Adrenal gland (tissue), 12 donors: ENCODE results near the gene SARNP. TPM values are rescaled to one million over a fixed set of nuclear protein-coding genes. Genes with fewer than 3 reads are reported as not detected.

Source experiments
- DNase-seq, 7 donors: peaks; one replicate each; pipeline ENCODE4 v3.0.0-alpha.2; 2019 to 2020
- H3K27ac ChIP-seq, 5 donors: fragments of 200-600 bp; sonication (generic) in 4 of 5; 1 replicate in 3 of 5; 2 replicates in 2 of 5; pipeline versions ENCODE4 v1.5.1 to v1.8.0; 2016 to 2020; ENCODE audit warnings: mild to moderate bottlenecking in 1 of 5
- H3K27me3 ChIP-seq: fragments of 200-600 bp; 2 replicates; pipeline ENCODE4 v1.8.0; 2021
- H3K36me3 ChIP-seq, 2 donors: fragments of 200-600 bp; replicated peaks in 1 of 2; 1 replicate in 1 of 2; 2 replicates in 1 of 2; pipeline versions ENCODE4 v1.5.1 to v1.8.0; 2018 to 2022
- H3K4me1 ChIP-seq, 2 donors: fragments of 200-600 bp; replicated peaks in 1 of 2; 1 replicate in 1 of 2; 2 replicates in 1 of 2; pipeline versions ENCODE4 v1.5.1 to v1.8.0; 2018 to 2021
- H3K4me3 ChIP-seq, 4 donors: fragments of 200-600 bp; sonication (generic) in 3 of 4; one replicate each; pipeline ENCODE4 v1.5.1; 2016 to 2018
- H3K9me3 ChIP-seq, 3 donors: fragments of 200-600 bp; sonication (generic) in 1 of 3; replicated peaks in 1 of 3; 1 replicate in 2 of 3; 2 replicates in 1 of 3; pipeline versions ENCODE4 v1.5.1 to v1.8.0; 2016 to 2021
- CTCF ChIP-seq, 6 experiments: fragments of 450-650 bp in 4 of 6; fragments of 200-600 bp in 2 of 6; sonication (generic) in 1 of 6; IDR thresholded peaks; 1 replicate in 5 of 6; 2 replicates in 1 of 6; pipeline versions ENCODE4 v1.5.1 to v1.8.0; 2016 to 2021; ENCODE audit warnings: antibody characterized with exemption in 6 of 6, mild to moderate bottlenecking in 2 of 6, moderate library complexity in 1 of 6
- POLR2A ChIP-seq, 2 donors: fragments of 450-650 bp; IDR thresholded peaks; one replicate each; pipeline ENCODE4 v1.6.1; 2017; ENCODE audit warnings: antibody characterized with exemption in 2 of 2, mild to moderate bottlenecking in 2 of 2, moderate library complexity in 1 of 2
- WGBS, 4 donors: extraction: QIAGEN DNeasy Blood & Tissue Kit in 2 of 4; methylation state at CpG; one replicate each; pipeline versions ENCODE4 v1.1.5 to v1.1.7; 2013 to 2017; 5-methylcytosine and 5-hydroxymethylcytosine counted together
- intact Hi-C, 2 donors: fragments of 100-400 bp; cut with DNase I; formaldehyde crosslinking; loops; one replicate each; pipeline versions ENCODE4 v1.14.1 to v1.15.0; 2022 to 2023
- polyA plus RNA-seq, 3 donors: library from polyadenylated mRNA; stranded (reverse); fragments of 200-250 nt in 2 of 3; fragments of 350-450 nt in 1 of 3; fragmentation: Illumina TruSeq in 1 of 3; extraction: RNeasy Lipid Tissue Mini Kit (QIAGEN cat#74804) in 1 of 3; gene quantifications; one replicate each; pipeline ENCODE4 v1.2.3, GENCODE V29; 2013 to 2014
- total RNA-seq, 9 donors: library from RNA; depleted of rRNA in 4 of 9; stranded (reverse); fragments of >200 nt in 4 of 9; fragments of 120-200 nt in 1 of 9; fragmentation: NEBNext Ultra II Directional in 1 of 9; extraction: Animal tissue kit (Norgen Biotek cat#: 25700) in 1 of 9; gene quantifications; one replicate each; pipeline versions ENCODE4 v1.1.0 to v1.2.4, GENCODE V29; 2013 to 2023
- donor health status: healthy with polysubstance abuse.
- donor health status: Bipolar disorder and iron deficiency.
- donor health status: DM: yes; HTN: yes; CAD: no.
- donor health status: DM: no; HTN: no; CAD: no.
- donor health status: DM: no; HTN: no; CAD: no.
- donor health status: DM: yes; HTN: yes; CAD: no.

SARNP gene
- total and polyA plus RNA-seq, 12 donors = 23.2 to 148 (median 59.2) TPM

GRCh38 chr12:55850893-55851292, 33.4 kb upstream of the SARNP start:
- no peaks in the 10 kb centered on the region for H3K27me3 ChIP-seq
- peaks cover 0 to 21% of the 10 kb centered on the region in 2 donors for H3K4me1 ChIP-seq
- intact Hi-C loops = no loop called here
- no peaks in the 10 kb centered on the region for H3K36me3 ChIP-seq
- DNase-seq = no peak
- H3K27ac ChIP-seq = no peak overlapping the region
- H3K4me3 ChIP-seq = no peak overlapping the region
- TF ChIP-seq POLR2A (IDR thresholded peaks at IDR 0.05) (no peak), CTCF (IDR thresholded peaks at IDR 0.05) (no peak)
- H3K9me3 ChIP-seq = no peaks in the 10 kb centered on the region
- WGBS, 4 donors = 81 to 88% (median 85%) methylated on average over 3 of the region's 3 CpGs

- no peak for DNase-seq
- Histone ChIP-seq H3K27ac (no peak overlapping the region), H3K9me3 (no peaks in the 10 kb centered on the region), H3K36me3 (no peaks in the 10 kb centered on the region), H3K27me3 (no peaks in the 10 kb centered on the region), H3K4me3 (no peak overlapping the region), H3K4me1 (peaks cover 0 to 21% of the 10 kb centered on the region in 2 donors)
- TF ChIP-seq CTCF (IDR thresholded peaks at IDR 0.05) = no peak
- TF ChIP-seq POLR2A (IDR thresholded peaks at IDR 0.05) = no peak
- 30 to 67% (median 55%) methylated on average over 1 of the region's 1 CpG for WGBS, 4 donors
- intact Hi-C loops = no loop called here
Measured at GRCh38 chr12:55850401-55850800, 32.9 kb upstream of the SARNP start.

- Histone ChIP-seq H3K36me3 (no peaks in the 10 kb centered on the region), H3K9me3 (no peaks in the 10 kb centered on the region), H3K4me3 (no peak overlapping the region), H3K27ac (peak overlapping the region in 2 of 5 donors; percentile 15 to 21), H3K27me3 (no peaks in the 10 kb centered on the region), H3K4me1 (peaks cover 0 to 21% of the 10 kb centered on the region in 2 donors)
- 66 to 76% (median 71%) methylated on average over 7 of the region's 7 CpGs for WGBS, 4 donors
- no peak for TF ChIP-seq CTCF (IDR thresholded peaks at IDR 0.05)
- TF ChIP-seq POLR2A (IDR thresholded peaks at IDR 0.05) = no peak
- no peak for DNase-seq
- intact Hi-C loops = no loop called here
Measured at GRCh38 chr12:55849616-55850343, 32.3 kb upstream of the SARNP start.

- DNase-seq = peak; percentile 71 to 94 (median 87)
- H3K27me3 ChIP-seq = no peaks in the 10 kb centered on the region
- H3K9me3 ChIP-seq = no peaks in the 10 kb centered on the region
- H3K4me1 ChIP-seq = peaks cover 0 to 21% of the 10 kb centered on the region in 2 donors
- no peaks in the 10 kb centered on the region for H3K36me3 ChIP-seq
- no peak overlapping the region for H3K4me3 ChIP-seq
- intact Hi-C loops = no loop called here
- 24 to 43% (median 34%) methylated on average over 6 of the region's 6 CpGs for WGBS, 4 donors
- peak overlapping the region; percentile 59 to 96 (median 88) for H3K27ac ChIP-seq
- TF ChIP-seq POLR2A (IDR thresholded peaks at IDR 0.05) (peak in 1 of 2 donors; percentile 37), CTCF (IDR thresholded peaks at IDR 0.05) (no peak)
Measured at GRCh38 chr12:55847603-55848291, 30.2 kb upstream of the SARNP start.
